Prostate gland (tissue), 2 donors: ENCODE data around the gene ZSWIM6. TPM values are rescaled to one million over a fixed set of nuclear protein-coding genes. Genes with fewer than 3 reads are reported as not detected.

Experiments used
- DNase-seq: peaks from one replicate; pipeline ENCODE4 v3.0.0-alpha.2; 2019; ENCODE audit warnings: low spot score
- H3K27ac ChIP-seq, 2 donors: fragments of 200-600 bp; sonication (generic); 2 replicates each; pipeline ENCODE4 v1.5.1; 2017 to 2019
- H3K27me3 ChIP-seq: fragments of 200-600 bp; sonication (generic); replicated peaks from 2 replicates; pipeline ENCODE4 v1.5.1; 2019; ENCODE audit not compliant: insufficient read depth
- H3K36me3 ChIP-seq, 2 donors: fragments of 200-600 bp; sonication (generic); 1 replicate in 1 of 2; 2 replicates in 1 of 2; pipeline versions ENCODE4 v1.5.1 to v1.8.1; 2017 to 2019
- H3K4me1 ChIP-seq: fragments of 200-600 bp; sonication (generic); replicated peaks from 2 replicates; pipeline ENCODE4 v1.5.1; 2019
- H3K4me3 ChIP-seq, 2 donors: fragments of 200-600 bp; sonication (generic); 2 replicates each; pipeline ENCODE4 v1.5.1; 2017 to 2019
- H3K9me3 ChIP-seq: fragments of 200-600 bp; sonication (generic); 2 replicates; pipeline ENCODE4 v1.5.1; 2017
- CTCF ChIP-seq, 4 experiments: fragments of 200-600 bp in 2 of 4; fragments of 450-650 bp in 2 of 4; sonication (generic) in 2 of 4; IDR thresholded peaks; 1 replicate in 3 of 4; 2 replicates in 1 of 4; pipeline ENCODE4 v1.5.1; 2016 to 2019; ENCODE audit warnings: antibody characterized with exemption in 4 of 4, mild to moderate bottlenecking in 2 of 4, moderate library complexity in 2 of 4
- POLR2A ChIP-seq: fragments of 450-650 bp; IDR thresholded peaks from one replicate; pipeline ENCODE4 v1.6.1; 2016; ENCODE audit warnings: antibody characterized with exemption, mild to moderate bottlenecking
- POLR2AphosphoS5 ChIP-seq: sonication (generic); formaldehyde crosslinking; IDR thresholded peaks from one replicate; pipeline ENCODE4 v1.6.1; 2017; ENCODE audit warnings: antibody characterized with exemption
- WGBS: methylation state at CpG from one replicate; pipeline ENCODE4 v1.1.5; 2018; 5-methylcytosine and 5-hydroxymethylcytosine counted together
- intact Hi-C: fragments of 100-400 bp; cut with DNase I; formaldehyde crosslinking; loops from one replicate; pipeline ENCODE4 v1.14.2; 2022
- total RNA-seq, 2 donors: library from RNA; depleted of rRNA; stranded (reverse); fragments of >200 nt; gene quantifications; one replicate each; pipeline ENCODE4 v1.1.0, GENCODE V29; 2016

The ZSWIM6 gene
- total RNA-seq, 2 donors from 2014 or later, result 8.7 to 13.7 TPM

DNA sequence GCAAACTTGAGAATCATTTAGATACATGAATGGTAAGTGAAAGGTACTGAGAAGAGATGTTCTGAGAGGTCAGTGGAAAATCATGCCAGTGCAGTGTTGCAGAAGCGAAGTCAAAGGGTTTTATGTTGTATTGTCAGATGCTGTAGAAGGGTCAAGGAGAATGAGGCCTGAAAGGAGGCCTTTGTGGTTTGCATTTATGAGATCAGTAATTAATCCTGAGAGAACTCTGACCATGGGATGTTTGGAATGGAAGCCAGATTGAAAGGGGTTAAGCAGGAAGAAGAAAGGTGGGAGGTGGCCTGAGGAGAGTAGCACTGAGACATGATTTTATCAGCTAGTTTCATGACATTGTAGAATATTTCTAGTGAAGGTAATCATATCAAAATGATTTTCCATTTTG is 97.8 kb downstream of the ZSWIM6 start:
- intact Hi-C loops, result loop anchor here (5.0 kb wide), 1 partner anchor 98 kb away; the partner anchor contains the start of gene ZSWIM6
- no peaks in the 10 kb centered on the region for H3K9me3 ChIP-seq
- TF ChIP-seq POLR2AphosphoS5 (no peak), POLR2A (no peak)
- 92% methylated on average over 1 of the region's 1 CpG for WGBS
- H3K4me1 ChIP-seq, result no peaks in the 10 kb centered on the region
- no peaks in the 10 kb centered on the region for H3K27me3 ChIP-seq
- no peak overlapping the region for H3K4me3 ChIP-seq
- H3K36me3 ChIP-seq, result no peaks in the 10 kb centered on the region
- H3K27ac ChIP-seq, result no peak overlapping the region
- DNase-seq, result no peak

DNA sequence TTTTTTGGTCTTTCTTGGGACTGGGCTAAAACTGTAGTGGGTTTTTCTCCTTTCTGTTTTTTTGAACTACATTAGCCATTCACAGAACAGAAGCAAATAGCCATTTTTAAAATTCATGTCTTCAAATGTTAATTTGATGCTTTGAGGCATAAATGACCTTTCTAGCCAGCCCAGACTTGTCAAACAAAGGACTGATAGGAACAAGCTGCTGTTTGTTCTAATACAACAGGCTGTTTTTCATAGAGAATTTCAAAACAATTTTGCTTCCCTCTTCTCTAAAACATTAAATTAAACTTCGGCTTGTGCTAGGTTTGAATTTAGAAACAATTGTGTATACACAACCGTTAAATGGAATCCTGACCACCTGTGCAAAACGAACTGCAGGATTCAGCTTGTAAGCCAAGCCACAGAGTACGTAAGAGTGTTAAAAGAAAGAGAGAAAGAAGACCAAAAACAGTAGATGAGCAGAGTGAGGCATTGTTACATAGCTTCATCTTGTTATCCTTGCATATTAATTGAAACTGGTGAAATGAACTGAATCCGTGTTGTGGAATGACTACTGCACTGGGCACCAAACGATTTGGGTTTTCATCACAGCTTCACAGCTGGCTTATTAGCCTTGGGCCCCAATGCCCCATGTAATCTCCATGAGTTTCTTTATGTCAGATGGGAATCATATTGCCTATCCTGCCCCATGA is 100.0 kb downstream of the ZSWIM6 start:
- H3K36me3 ChIP-seq, result no peaks in the 10 kb centered on the region
- WGBS, result 28% methylated on average over 6 of the region's 6 CpGs
- no peak overlapping the region for H3K4me3 ChIP-seq
- no peaks in the 10 kb centered on the region for H3K9me3 ChIP-seq
- H3K27ac ChIP-seq, result peak overlapping the region in 1 of 2 donors; percentile 5
- TF ChIP-seq CTCF (IDR thresholded peaks at IDR 0.05) (no peak), POLR2AphosphoS5 (no peak), POLR2A (no peak)
- DNase-seq, result no peak
- H3K4me1 ChIP-seq, result no peaks in the 10 kb centered on the region
- H3K27me3 ChIP-seq, result no peaks in the 10 kb centered on the region
- intact Hi-C loops, result no loop called here

DNA sequence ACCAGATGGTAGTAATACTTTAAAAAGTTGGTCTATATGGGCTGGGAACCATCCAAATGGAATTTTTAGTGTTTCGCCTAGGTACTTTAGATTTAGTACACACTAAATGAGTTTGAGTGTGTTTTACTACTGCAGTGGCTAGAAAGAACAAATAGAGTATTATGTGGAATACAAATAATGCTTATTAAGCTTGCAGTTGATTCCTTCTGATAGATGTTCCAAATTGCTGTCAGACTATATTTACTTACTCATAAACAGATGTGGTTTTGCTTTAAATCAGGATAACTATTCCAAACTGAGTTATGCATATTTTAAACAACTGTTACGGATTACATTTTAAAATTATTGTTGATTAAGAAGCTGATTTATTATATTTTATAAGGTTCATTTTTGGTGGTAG is 103.3 kb downstream of the ZSWIM6 start:
- Histone ChIP-seq H3K27ac (no peak overlapping the region), H3K4me1 (no peaks in the 10 kb centered on the region), H3K27me3 (no peaks in the 10 kb centered on the region), H3K36me3 (no peaks in the 10 kb centered on the region), H3K9me3 (no peaks in the 10 kb centered on the region), H3K4me3 (no peak overlapping the region)
- WGBS, result 53% methylated on average over 2 of the region's 2 CpGs
- DNase-seq, result no peak
- intact Hi-C loops, result no loop called here
- TF ChIP-seq POLR2A, result no peak
- no peak for TF ChIP-seq POLR2AphosphoS5
- no peak for TF ChIP-seq CTCF (IDR thresholded peaks at IDR 0.05)

DNA sequence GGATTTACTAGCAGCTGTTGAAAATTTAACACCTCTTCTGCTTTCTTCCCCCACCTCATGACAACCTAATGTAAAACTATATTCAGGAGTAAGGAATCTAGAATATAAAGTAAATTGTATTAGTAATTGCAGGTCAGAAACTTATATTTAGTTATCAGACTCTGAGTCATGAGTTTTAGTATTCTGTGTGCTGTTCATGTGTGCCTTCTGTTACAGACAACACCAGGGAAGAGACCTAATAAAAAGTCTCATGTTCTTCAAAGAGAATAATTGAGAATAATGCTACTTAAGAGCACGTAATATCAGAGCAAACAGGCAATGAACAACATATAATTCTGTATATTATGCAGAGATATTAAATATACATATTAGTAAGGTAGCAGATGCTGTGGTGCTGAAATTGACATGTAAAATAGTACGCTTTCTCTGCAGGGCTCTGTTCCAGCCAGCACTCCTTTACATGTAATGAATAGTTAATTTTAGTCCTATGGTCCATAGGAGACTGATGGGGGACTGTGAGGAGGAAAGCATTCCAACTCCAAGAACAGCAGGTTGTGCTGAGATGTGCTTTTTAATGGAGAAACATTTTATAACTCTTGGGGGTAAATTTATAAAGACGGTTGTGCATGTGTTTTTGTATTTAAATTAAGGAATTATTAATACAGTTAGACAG is 106.4 kb downstream of the ZSWIM6 start:
- Histone ChIP-seq H3K36me3 (no peaks in the 10 kb centered on the region), H3K4me3 (no peak overlapping the region), H3K9me3 (no peaks in the 10 kb centered on the region), H3K27ac (no peak overlapping the region), H3K4me1 (no peaks in the 10 kb centered on the region), H3K27me3 (no peaks in the 10 kb centered on the region)
- intact Hi-C loops, result no loop called here
- WGBS, result 56% methylated on average over 3 of the region's 3 CpGs
- TF ChIP-seq POLR2A (no peak), POLR2AphosphoS5 (no peak), CTCF (IDR thresholded peaks at IDR 0.05) (no peak)
- no peak for DNase-seq

DNA sequence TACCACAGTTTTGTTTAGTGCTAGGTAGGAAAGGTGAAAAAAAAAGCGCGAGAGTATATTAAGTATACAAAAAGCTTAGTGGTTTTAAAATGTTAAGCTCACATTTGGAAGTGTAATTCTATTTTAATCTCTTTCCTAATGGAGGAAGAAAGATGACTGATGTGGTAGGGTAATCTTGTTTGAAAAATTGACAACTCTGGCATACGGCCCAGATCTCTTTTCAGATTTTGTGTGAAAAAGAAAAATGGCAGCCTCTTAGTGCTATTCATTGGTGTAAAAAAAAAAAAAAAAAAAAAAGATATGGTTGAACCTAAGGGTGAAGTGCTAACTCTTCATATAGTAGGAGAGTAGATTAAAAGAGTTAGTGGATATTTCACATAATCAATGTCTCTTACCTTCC is 108.0 kb downstream of the ZSWIM6 start:
- DNase-seq, result no peak
- no peaks in the 10 kb centered on the region for H3K36me3 ChIP-seq

More for the DNA sequence above, 108.0 kb downstream of the ZSWIM6 start:
- H3K4me3 ChIP-seq, result no peak overlapping the region
- H3K27ac ChIP-seq, result no peak overlapping the region
- H3K9me3 ChIP-seq, result no peaks in the 10 kb centered on the region
- no peaks in the 10 kb centered on the region for H3K4me1 ChIP-seq
- 76% methylated on average over 3 of the region's 3 CpGs for WGBS
- intact Hi-C loops, result no loop called here
- no peaks in the 10 kb centered on the region for H3K27me3 ChIP-seq
- TF ChIP-seq POLR2AphosphoS5 (no peak), POLR2A (no peak), CTCF (IDR thresholded peaks at IDR 0.05) (no peak)
